Fibroblast of the aortic adventitia (primary cell): ENCODE results near the gene ELOVL2. TPM values are rescaled to one million over a fixed set of nuclear protein-coding genes. Genes with fewer than 3 reads are reported as not detected.

Experiments used
- DNase-seq: peaks from one replicate; pipeline ENCODE4 v3.0.0-alpha.2; 2010; ENCODE audit warnings: low read depth
- H3K4me3 ChIP-seq: 2 replicates; pipeline ENCODE4 v1.5.1; 2011; ENCODE audit warnings: low read depth, mild to moderate bottlenecking, control low read depth, low read length, moderate library complexity
- total RNA-seq: library from RNA; depleted of rRNA; stranded (reverse); fragments of >200 nt; gene quantifications from 2 replicates; pipeline ENCODE4 v1.2.3, GENCODE V29; 2012; ENCODE audit warnings: low replicate concordance
- TF ChIP-seq, protein P1 (sequence below): IDR thresholded peaks from 2 replicates; pipeline ENCODE4 v1.5.1; 2011; ENCODE audit warnings: mild to moderate bottlenecking, low read length, control low read depth, inconsistent platforms; ENCODE audit not compliant: insufficient read depth

ELOVL2 gene
- total RNA-seq, 1 donor: 0.18 TPM

DNA sequence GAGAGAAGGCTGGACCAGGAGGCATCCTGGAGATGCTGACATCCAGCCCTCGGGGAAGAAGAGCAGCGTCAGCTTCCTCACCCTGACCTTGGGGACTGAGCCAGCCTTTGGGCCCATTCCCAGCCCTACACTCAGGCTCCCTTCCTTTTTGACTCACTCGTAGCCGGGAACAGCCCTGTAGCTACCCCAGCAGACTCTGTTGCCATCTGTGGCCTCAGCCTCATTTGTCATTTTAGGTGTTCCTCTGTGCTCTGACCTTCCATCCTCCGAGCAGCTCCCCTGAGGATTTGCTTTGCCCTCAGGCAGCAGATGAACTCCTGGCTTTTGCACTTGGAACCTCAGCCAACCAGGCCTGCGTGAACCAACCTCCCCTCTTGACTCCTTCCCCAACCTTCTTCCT is 67.5 kb downstream of the ELOVL2 start:
- TF ChIP-seq, protein P1, sequence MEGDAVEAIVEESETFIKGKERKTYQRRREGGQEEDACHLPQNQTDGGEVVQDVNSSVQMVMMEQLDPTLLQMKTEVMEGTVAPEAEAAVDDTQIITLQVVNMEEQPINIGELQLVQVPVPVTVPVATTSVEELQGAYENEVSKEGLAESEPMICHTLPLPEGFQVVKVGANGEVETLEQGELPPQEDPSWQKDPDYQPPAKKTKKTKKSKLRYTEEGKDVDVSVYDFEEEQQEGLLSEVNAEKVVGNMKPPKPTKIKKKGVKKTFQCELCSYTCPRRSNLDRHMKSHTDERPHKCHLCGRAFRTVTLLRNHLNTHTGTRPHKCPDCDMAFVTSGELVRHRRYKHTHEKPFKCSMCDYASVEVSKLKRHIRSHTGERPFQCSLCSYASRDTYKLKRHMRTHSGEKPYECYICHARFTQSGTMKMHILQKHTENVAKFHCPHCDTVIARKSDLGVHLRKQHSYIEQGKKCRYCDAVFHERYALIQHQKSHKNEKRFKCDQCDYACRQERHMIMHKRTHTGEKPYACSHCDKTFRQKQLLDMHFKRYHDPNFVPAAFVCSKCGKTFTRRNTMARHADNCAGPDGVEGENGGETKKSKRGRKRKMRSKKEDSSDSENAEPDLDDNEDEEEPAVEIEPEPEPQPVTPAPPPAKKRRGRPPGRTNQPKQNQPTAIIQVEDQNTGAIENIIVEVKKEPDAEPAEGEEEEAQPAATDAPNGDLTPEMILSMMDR: no peak
- no peak overlapping the region for H3K4me3 ChIP-seq
- DNase-seq: no peak

DNA sequence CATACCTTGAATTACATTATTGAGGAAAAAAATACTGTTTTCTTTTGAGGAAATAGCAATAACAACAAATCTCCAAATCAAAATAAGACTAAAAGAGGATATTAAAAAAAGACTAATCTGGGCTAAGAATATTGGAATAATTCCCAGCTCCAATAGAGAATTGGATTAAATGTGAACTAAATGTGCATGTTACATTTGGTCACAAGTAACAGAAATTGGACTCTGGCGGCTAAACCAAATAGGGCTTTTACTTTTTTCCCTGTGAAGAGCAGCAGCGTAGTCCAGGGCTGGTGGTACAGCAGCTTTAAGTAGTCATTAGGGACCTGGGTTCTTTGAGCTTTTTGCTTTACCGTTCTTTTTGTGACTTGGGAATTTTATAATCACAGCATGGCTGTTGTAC is 71.9 kb downstream of the ELOVL2 start:
- no peak for DNase-seq
- TF ChIP-seq, protein P1: no peak
- no peak overlapping the region for H3K4me3 ChIP-seq

DNA sequence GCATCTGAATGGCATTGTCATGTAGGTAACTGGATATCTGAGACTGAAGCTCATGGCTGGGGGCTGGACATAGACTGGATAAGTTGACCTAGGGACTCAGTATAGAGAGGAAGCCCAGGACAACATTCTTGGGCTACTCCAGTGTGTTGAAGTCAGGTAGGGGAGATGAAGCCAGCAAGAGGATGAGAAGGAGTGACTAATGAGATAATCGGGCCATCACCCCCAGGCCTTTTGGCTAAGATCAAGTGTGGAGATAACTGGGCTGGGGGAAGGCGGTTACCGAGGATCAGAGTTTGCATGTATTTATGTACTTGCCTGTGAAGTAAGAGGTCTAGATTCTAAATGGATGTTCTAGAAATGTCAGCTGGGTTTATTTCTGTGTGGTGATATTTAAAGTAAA is 73.4 kb downstream of the ELOVL2 start:
- TF ChIP-seq, protein P1: no peak
- no peak overlapping the region for H3K4me3 ChIP-seq
- DNase-seq: no peak

DNA sequence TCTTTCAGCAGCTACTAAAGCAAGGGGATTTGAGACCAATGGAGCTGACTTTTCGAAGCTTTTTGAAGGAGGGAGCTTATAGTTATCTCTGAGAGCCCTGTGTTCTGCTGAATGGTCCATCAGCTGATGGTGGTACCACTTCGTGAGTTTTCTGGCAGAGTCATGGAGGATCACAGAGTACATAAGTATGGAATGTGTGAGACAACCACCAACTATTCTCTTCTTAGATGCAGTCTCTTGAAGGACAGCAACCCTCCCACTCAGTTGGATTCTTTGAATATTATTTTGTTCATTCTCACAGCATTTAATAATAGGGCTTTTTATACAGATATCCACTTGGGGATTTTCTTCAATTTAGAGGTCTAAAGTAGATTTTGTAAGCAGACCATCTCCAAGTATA is 75.3 kb downstream of the ELOVL2 start:
- peak; percentile 46 for DNase-seq
- no peak overlapping the region for H3K4me3 ChIP-seq
- TF ChIP-seq, protein P1: no peak

DNA sequence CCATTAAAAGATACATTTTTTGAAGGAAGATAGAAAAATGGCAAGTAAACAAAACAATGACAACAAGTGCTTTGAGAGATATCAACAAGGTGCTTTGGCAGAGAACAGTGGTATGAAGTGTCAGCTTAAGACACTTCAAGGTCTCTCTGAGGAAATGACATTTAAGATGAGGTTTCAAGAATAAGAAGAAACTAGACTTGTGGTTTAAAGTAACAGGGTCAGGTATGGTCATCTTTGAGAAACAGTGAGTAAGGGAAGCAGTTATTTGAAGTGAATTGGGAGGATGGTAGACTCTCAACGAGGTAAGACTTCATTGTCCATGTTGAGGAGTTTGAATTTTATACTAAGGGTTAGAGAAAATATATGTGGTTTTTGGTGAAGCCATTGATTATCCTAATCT is 79.4 kb downstream of the ELOVL2 start:
- no peak overlapping the region for H3K4me3 ChIP-seq
- TF ChIP-seq, protein P1: no peak
- no peak for DNase-seq

DNA sequence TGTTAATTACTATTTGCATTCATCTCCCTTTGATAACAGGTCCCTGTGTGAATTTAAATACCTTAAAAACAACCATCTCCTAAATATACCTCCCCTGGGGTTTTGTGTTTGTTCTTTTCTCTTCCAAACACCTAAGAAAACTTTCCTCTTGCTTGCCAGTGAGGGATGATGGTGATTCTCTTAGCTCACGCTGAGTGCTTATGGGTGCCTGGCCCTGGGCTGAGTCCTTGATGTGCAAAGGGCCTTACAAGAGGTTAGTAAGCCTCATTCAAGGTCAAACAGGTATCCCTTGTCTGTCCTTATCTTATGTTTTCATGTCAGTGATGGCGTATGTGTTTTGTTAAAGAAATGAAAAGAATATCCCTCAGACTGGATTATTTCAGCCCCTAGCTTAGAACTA is 81.0 kb downstream of the ELOVL2 start:
- TF ChIP-seq, protein P1: no peak
- H3K4me3 ChIP-seq: no peak overlapping the region
- DNase-seq: no peak

DNA sequence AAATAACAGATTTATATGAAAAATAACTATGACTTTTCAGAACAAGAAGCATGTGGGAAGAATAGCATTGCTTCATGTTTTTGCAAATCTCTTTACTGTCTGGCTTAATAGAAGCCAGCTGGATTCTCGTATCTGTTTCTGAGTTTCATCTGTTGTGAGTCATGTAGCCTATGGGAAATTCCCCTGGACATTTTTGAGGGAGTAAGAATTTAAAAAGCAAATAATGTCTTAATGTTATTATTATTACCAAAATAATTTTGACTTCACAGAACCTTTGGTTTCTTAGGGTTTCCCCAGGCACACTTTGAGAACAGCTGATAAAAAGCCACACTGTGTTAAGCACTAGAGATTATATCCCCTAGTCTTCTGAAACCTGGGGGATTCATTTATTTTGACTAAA is 81.4 kb downstream of the ELOVL2 start:
- TF ChIP-seq, protein P1: no peak
- H3K4me3 ChIP-seq: no peak overlapping the region
- peak; percentile 88 for DNase-seq
